AG04449 (cell line): Measurements from ENCODE around the gene PBXIP1.
"Not testable (repeated sequence)": the region's sequence is repeated elsewhere in the genome, so short reads cannot be mapped to it uniquely, and the experiment has no call there.

Experiments
- CTCF ChIA-PET: fragments of 350-600 bp; formaldehyde crosslinking; extraction: SDS; loops from one replicate; lab custom pipeline; 2021; ENCODE audit warnings: antibody characterized with exemption; lab: Yijun Ruan, JAX
- POLR2A ChIA-PET: fragments of 400-600, 350-600 bp; formaldehyde crosslinking; extraction: SDS; loops from one replicate; lab custom pipeline; 2020; ENCODE audit warnings: antibody characterized with exemption, inconsistent platforms; lab: Yijun Ruan, JAX
- DNase-seq: peaks from one replicate; pipeline ENCODE4 v3.0.0-alpha.2; 2010; ENCODE audit warnings: low read depth, low spot score
- H3K4me3 ChIP-seq: 2 replicates; pipeline ENCODE4 v1.5.1; 2011; ENCODE audit warnings: low read depth, mild to moderate bottlenecking, control low read depth, low read length
- TF ChIP-seq, protein P1 (sequence below): IDR thresholded peaks from one replicate; pipeline ENCODE4 v1.5.1; 2011; ENCODE audit warnings: mild to moderate bottlenecking, moderate library complexity, low read length, control low read depth, inconsistent platforms; ENCODE audit not compliant: insufficient read depth; ENCODE audit errors: missing control alignments

The PBXIP1 gene

DNA sequence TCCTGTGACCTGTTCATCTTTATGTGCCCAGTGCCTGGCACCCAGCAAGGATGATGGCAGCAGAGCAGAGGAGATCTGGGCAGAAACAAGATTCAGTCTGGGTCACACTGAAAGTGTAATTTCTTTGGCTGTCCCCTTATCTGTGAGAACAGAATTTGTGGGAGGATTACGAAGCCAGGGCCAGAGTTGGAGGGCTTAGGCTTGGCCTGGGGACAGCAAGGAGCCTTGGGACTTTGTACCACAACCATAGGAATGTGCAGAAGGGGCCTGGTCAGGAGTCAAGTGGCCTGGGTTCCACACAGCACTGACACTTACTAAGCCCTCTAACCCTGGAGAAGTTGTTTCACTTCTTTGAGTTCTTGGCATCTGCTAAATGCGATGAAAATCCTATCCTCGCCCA lies 32.2 kb downstream of the PBXIP1 start:
- ChIA-PET CTCF (no interaction called here), POLR2A (no interaction called here)
- TF ChIP-seq, protein P1, sequence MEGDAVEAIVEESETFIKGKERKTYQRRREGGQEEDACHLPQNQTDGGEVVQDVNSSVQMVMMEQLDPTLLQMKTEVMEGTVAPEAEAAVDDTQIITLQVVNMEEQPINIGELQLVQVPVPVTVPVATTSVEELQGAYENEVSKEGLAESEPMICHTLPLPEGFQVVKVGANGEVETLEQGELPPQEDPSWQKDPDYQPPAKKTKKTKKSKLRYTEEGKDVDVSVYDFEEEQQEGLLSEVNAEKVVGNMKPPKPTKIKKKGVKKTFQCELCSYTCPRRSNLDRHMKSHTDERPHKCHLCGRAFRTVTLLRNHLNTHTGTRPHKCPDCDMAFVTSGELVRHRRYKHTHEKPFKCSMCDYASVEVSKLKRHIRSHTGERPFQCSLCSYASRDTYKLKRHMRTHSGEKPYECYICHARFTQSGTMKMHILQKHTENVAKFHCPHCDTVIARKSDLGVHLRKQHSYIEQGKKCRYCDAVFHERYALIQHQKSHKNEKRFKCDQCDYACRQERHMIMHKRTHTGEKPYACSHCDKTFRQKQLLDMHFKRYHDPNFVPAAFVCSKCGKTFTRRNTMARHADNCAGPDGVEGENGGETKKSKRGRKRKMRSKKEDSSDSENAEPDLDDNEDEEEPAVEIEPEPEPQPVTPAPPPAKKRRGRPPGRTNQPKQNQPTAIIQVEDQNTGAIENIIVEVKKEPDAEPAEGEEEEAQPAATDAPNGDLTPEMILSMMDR = no peak

DNA sequence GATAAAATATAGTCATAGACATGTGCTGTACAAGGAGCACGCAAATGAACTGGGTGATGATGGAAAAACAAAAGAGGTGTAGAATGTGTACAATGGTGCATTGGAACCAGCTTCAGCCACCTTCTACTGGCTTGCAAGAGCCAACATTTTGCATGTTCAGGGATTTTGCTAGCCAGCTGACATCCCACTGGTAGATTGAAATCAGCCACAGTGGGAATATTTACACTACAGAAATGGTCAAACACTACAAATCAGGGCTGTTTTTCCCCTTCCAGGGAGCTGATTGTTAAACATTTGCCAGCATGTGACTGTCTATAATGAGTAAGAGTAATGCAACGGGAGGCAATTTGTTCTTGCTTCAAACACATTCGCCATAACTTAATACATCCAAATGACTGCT lies 42.6 kb downstream of the PBXIP1 start:
- ChIA-PET CTCF (no interaction called here), POLR2A (no interaction called here)
- TF ChIP-seq, protein P1 = no peak
- H3K4me3 ChIP-seq = no peak overlapping the region
- no peak for DNase-seq

More for the DNA sequence above, 32.2 kb downstream of the PBXIP1 start:
- no peak overlapping the region for H3K4me3 ChIP-seq
- DNase-seq = no peak

DNA sequence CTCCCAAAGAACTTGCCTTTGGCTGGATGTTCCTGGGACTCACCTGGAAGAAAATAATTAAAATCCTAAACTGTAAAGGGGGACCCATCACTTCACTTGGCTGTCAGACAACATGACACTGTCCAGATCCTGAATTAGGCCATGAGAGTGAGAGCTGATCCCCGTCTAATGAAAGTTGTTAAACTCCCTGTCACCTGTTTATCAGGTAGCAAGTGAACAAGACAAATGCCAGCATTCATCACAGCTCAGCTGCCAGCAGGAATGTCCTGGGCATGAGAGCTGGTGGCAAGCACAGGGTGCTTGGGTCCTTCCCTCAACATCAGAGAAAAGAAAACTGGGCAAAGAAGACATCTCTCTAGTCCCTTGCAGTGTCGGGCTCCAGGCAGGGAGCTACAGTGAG lies 43.1 kb downstream of the PBXIP1 start:
- DNase-seq = no peak
- CTCF ChIA-PET = no interaction called here

DNA sequence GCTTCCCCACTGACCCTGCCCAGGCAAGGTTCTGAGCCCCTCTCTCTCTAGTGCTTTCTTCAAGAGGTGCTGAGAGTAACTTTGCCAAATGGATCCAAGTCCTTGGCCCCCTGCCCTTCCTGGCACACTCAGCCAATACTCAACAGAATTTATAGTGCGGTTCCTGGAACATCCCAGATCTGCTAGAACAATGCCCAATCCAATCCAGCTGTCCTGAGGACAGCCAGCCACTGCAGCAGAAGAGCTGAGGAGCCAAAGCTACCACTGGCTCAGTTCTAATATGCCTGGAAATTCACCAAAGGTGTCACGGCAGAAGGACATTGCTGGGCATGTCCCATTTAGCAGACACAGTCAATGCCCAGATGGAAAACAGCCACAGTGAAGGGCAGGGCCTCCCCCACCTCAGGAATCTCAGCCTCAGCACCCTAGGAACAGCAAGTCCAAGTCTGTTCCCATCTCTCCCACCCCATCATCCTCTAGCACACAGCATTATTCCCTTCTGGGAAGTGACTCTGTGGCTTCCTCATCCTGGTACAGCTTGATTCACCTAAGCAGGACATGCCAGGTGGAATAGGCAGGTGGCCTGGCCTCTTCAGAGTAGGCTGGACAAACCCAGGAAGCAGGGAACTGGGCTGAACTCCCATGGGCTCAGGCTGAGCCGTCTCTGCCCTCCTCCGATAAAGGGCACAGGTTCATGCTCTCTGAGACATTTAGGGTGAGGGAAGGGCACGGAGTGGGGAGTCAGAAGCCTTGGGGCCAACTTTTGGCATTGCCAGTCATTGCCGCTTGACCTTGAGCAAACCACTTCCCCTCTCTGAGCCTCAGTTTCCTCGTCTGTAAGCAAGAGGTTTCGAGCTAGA lies 44.0 kb downstream of the PBXIP1 start:
- CTCF ChIA-PET = no interaction called here

More for the DNA sequence above, 43.1 kb downstream of the PBXIP1 start:
- TF ChIP-seq, protein P1 = no peak
- POLR2A ChIA-PET = no interaction called here
- no peak overlapping the region for H3K4me3 ChIP-seq

DNA sequence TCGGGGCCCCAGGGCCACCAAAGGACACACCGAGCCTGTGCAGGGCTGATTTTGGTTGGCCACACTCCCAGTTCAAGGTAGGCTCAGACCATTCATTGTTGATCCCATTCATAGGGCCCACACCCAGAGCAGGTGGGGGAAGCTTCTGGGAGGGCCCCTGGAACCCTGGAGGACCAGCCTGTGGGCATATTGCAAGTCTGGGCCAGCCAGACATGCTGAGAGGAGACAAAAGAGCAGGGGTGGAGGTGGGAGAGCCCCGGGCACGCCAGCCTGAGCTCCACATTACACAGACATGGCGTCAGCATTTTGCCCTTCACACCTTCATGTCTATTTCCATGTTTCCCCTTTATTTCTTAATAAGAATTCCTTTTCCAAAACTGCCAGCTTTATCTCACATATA lies 45.0 kb downstream of the PBXIP1 start:
- ChIA-PET POLR2A (interaction anchor here (0.6 kb wide), 1 partner anchor 621 kb away, joined by 3 read pairs; no protein-coding TSS in a partner anchor), CTCF (no interaction called here)
- TF ChIP-seq, protein P1 = no peak
- DNase-seq = no peak
- no peak overlapping the region for H3K4me3 ChIP-seq

More for the DNA sequence above, 44.0 kb downstream of the PBXIP1 start:
- no peak overlapping the region for H3K4me3 ChIP-seq
- POLR2A ChIA-PET = no interaction called here
- DNase-seq = no peak
- TF ChIP-seq, protein P1 = no peak

DNA sequence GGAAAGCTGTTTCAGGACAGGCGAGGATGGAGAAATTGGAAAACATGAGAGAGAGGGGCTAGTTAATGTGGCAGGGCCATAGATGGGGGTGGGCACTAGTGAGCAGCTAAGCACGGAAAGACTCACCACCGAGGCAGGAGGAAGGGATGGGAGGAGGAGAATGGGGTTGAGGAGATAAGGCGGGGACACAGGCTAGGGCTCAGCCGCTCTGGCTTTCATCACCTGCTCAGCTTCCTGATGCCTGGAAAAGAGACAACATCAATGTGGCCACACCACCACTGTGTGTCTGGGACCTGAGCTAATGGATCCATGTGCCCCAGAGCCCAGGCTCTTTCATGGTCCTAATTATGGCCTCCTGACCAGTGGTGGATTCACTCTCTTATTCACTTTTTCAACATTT lies 47.0 kb downstream of the PBXIP1 start:
- TF ChIP-seq, protein P1 = no peak
- ChIA-PET POLR2A (no interaction called here), CTCF (interaction anchor here (0.6 kb wide), 1 partner anchor 30 kb away, joined by 3 read pairs; no protein-coding TSS in a partner anchor)
- DNase-seq = no peak
- H3K4me3 ChIP-seq = no peak overlapping the region

DNA sequence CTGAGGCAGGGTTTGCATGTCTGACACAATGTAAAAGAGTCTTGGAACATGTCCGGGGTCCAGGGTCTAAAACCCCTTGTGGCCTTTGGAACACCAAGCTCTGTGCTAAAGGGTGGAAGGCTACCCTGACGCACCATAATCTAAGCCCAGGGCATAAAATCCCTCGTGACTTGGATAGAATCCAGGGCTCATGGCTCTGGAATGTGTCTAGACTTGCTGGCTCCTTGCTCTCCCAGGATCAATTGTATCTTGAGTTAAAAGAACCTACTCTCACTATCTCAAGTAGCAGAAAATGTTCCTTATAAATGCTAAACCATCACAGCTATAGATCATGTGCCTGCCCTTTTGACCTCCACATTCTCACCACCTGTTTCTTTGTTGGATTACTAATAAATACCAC lies 47.8 kb downstream of the PBXIP1 start:
- DNase-seq, H3K4me3 ChIP-seq, CTCF ChIA-PET, POLR2A ChIA-PET: not testable (repeated sequence)
